Measurements from ENCODE around the gene MYO5A. TPM values are rescaled to one million over a fixed set of nuclear protein-coding genes. Genes with fewer than 3 reads are reported as not detected.
A peak's percentile ranks its signal among the peaks of the same experiment; 100 is the strongest.
"Not testable (repeated sequence)": the region's sequence is repeated elsewhere in the genome, so short reads cannot be mapped to it uniquely, and the experiment has no call there.

Gene MYO5A
- total RNA-seq, 1 donor from 2014 or later = 9.4 TPM

- no peak overlapping the region for H3K4me3 ChIP-seq (ENCODE audit: low read length in 3 of 3)
- H3K36me3 ChIP-seq (ENCODE audit: control insufficient read depth in 3 of 3, insufficient read depth in 3 of 3, low read length in 3 of 3) = no peaks in the 10 kb centered on the region
- H3K9me3 ChIP-seq (ENCODE audit: control insufficient read depth in 3 of 3, low read length in 3 of 3) = no peaks in the 10 kb centered on the region
- H3K27me3 ChIP-seq (ENCODE audit: control insufficient read depth in 3 of 3, insufficient read depth in 3 of 3, low read length in 3 of 3) = no peaks in the 10 kb centered on the region
- no peak overlapping the region for H3K27ac ChIP-seq (ENCODE audit: low read depth, low read length)
- no peak overlapping the region for H3K9ac ChIP-seq (ENCODE audit: low read depth in 1 of 3, low read length in 3 of 3)
- H3K4me1 ChIP-seq (ENCODE audit: control insufficient read depth in 3 of 3, insufficient read depth in 3 of 3, low read length in 3 of 3) = peaks cover 0 to 4% (median 0%) of the 10 kb centered on the region in 3 donors
Measured at GRCh38 chr15:52495125-52495524, 33.6 kb downstream of the MYO5A start.

DNA sequence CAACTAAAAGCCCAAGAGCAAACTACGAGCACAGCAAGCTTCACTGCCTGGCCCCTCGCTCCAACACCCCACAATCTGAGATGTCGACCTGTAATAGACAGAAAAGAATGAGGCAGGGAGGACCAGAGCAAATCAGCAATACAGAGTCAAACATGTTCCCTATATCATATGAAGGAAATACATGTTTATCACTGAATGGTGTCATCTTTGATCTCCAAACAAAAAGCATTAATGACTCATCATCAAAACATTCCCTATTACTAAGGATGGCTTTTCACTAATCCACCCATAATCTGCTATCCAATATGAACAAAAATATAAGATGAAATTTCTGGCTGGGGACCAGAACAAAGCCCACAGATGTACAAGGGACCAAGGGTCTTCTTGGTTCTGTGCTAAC, 34.7 kb downstream of the MYO5A start:
- Histone ChIP-seq H3K36me3 (ENCODE audit: control insufficient read depth in 3 of 3, insufficient read depth in 3 of 3, low read length in 3 of 3) (no peaks in the 10 kb centered on the region), H3K4me1 (ENCODE audit: control insufficient read depth in 3 of 3, insufficient read depth in 3 of 3, low read length in 3 of 3) (peaks cover 0 to 4% (median 0%) of the 10 kb centered on the region in 3 donors), H3K9ac (ENCODE audit: low read depth in 1 of 3, low read length in 3 of 3) (no peak overlapping the region), H3K4me3 (ENCODE audit: low read length in 3 of 3) (no peak overlapping the region), H3K9me3 (ENCODE audit: control insufficient read depth in 3 of 3, low read length in 3 of 3) (no peaks in the 10 kb centered on the region), H3K27ac (ENCODE audit: low read depth, low read length) (no peak overlapping the region), H3K27me3 (ENCODE audit: control insufficient read depth in 3 of 3, insufficient read depth in 3 of 3, low read length in 3 of 3) (no peaks in the 10 kb centered on the region)

GRCh38 chr15:52492132-52492531, 36.5 kb downstream of the MYO5A start:
- H3K9ac ChIP-seq (ENCODE audit: low read depth in 1 of 3, low read length in 3 of 3) = no peak overlapping the region
- H3K4me3 ChIP-seq (ENCODE audit: low read length in 3 of 3) = no peak overlapping the region
- no peaks in the 10 kb centered on the region for H3K27me3 ChIP-seq (ENCODE audit: control insufficient read depth in 3 of 3, insufficient read depth in 3 of 3, low read length in 3 of 3)
- H3K4me1 ChIP-seq (ENCODE audit: control insufficient read depth in 3 of 3, insufficient read depth in 3 of 3, low read length in 3 of 3) = peaks cover 0 to 4% (median 4%) of the 10 kb centered on the region in 3 donors
- H3K36me3 ChIP-seq (ENCODE audit: control insufficient read depth in 3 of 3, insufficient read depth in 3 of 3, low read length in 3 of 3) = no peaks in the 10 kb centered on the region
- H3K9me3 ChIP-seq (ENCODE audit: control insufficient read depth in 3 of 3, low read length in 3 of 3) = no peaks in the 10 kb centered on the region
- no peak overlapping the region for H3K27ac ChIP-seq (ENCODE audit: low read depth, low read length)

DNA sequence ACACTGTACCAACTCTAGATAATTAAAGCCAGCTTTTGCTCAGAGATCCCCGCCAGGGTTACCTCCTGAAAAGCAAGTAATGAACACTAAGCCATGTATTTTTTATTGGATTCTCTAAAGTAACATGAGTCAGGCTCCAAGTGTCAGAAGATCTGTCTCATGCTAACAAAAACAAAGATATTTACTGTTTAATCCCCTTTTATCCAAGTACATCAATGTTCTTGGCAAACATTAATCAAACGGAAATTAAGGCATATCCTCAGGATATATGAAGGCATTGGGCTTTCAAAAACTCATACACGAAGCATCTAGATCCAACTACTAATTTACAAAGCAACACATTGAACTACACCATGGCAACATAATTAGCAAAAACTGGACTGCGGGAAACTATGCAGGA, 37.2 kb downstream of the MYO5A start:
- Histone ChIP-seq H3K9me3 (ENCODE audit: control insufficient read depth in 3 of 3, low read length in 3 of 3) (no peaks in the 10 kb centered on the region), H3K4me3 (ENCODE audit: low read length in 3 of 3) (no peak overlapping the region), H3K36me3 (ENCODE audit: control insufficient read depth in 3 of 3, insufficient read depth in 3 of 3, low read length in 3 of 3) (no peaks in the 10 kb centered on the region), H3K4me1 (ENCODE audit: control insufficient read depth in 3 of 3, insufficient read depth in 3 of 3, low read length in 3 of 3) (peaks cover 0 to 4% (median 4%) of the 10 kb centered on the region in 3 donors), H3K9ac (ENCODE audit: low read depth in 1 of 3, low read length in 3 of 3) (no peak overlapping the region), H3K27me3 (ENCODE audit: control insufficient read depth in 3 of 3, insufficient read depth in 3 of 3, low read length in 3 of 3) (no peaks in the 10 kb centered on the region), H3K27ac (ENCODE audit: low read depth, low read length) (no peak overlapping the region)

DNA sequence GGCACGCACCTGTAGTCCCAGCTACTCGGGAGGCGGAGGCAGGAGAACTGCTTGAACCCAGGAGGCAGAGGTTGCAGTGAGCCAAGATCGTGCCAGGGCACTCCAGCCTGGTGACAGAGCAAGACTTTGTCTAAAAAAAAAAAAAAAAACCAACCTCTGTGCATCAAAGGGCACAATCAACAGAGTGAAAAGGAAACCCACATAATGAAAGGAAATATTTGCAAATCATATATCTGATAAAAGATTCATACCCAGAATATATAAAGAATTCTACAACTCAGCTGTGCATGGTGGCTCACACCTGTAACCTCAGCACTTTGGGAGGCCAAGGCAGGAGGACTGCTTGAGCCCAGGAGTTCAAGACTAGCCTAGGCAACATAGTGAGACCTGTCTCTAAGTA, 39.2 kb downstream of the MYO5A start:
- H3K27ac ChIP-seq (ENCODE audit: low read depth, low read length); H3K9me3 ChIP-seq (ENCODE audit: control insufficient read depth in 3 of 3, low read length in 3 of 3); H3K36me3 ChIP-seq (ENCODE audit: control insufficient read depth in 3 of 3, insufficient read depth in 3 of 3, low read length in 3 of 3); H3K4me3 ChIP-seq (ENCODE audit: low read length in 3 of 3); H3K4me1 ChIP-seq (ENCODE audit: control insufficient read depth in 3 of 3, insufficient read depth in 3 of 3, low read length in 3 of 3); H3K27me3 ChIP-seq (ENCODE audit: control insufficient read depth in 3 of 3, insufficient read depth in 3 of 3, low read length in 3 of 3); H3K9ac ChIP-seq (ENCODE audit: low read depth in 1 of 3, low read length in 3 of 3): not testable (repeated sequence)

GRCh38 chr15:52488830-52489229, 39.9 kb downstream of the MYO5A start:
- Histone ChIP-seq H3K36me3 (ENCODE audit: control insufficient read depth in 3 of 3, insufficient read depth in 3 of 3, low read length in 3 of 3) (no peaks in the 10 kb centered on the region), H3K4me1 (ENCODE audit: control insufficient read depth in 3 of 3, insufficient read depth in 3 of 3, low read length in 3 of 3) (peaks cover 2 to 8% (median 5%) of the 10 kb centered on the region in 3 donors), H3K4me3 (ENCODE audit: low read length in 3 of 3) (no peak overlapping the region), H3K9me3 (ENCODE audit: control insufficient read depth in 3 of 3, low read length in 3 of 3) (no peaks in the 10 kb centered on the region), H3K9ac (ENCODE audit: low read depth in 1 of 3, low read length in 3 of 3) (no peak overlapping the region), H3K27ac (ENCODE audit: low read depth, low read length) (no peak overlapping the region), H3K27me3 (ENCODE audit: control insufficient read depth in 3 of 3, insufficient read depth in 3 of 3, low read length in 3 of 3) (no peaks in the 10 kb centered on the region)

GRCh38 chr15:52486003-52486996, 42.4 kb downstream of the MYO5A start:
- no peak overlapping the region for H3K9ac ChIP-seq (ENCODE audit: low read depth in 1 of 3, low read length in 3 of 3)
- H3K9me3 ChIP-seq (ENCODE audit: control insufficient read depth in 3 of 3, low read length in 3 of 3) = no peaks in the 10 kb centered on the region
- H3K36me3 ChIP-seq (ENCODE audit: control insufficient read depth in 3 of 3, insufficient read depth in 3 of 3, low read length in 3 of 3) = no peaks in the 10 kb centered on the region
- no peaks in the 10 kb centered on the region for H3K27me3 ChIP-seq (ENCODE audit: control insufficient read depth in 3 of 3, insufficient read depth in 3 of 3, low read length in 3 of 3)
- no peak overlapping the region for H3K27ac ChIP-seq (ENCODE audit: low read depth, low read length)
- no peak overlapping the region for H3K4me3 ChIP-seq (ENCODE audit: low read length in 3 of 3)
- H3K4me1 ChIP-seq (ENCODE audit: control insufficient read depth in 3 of 3, insufficient read depth in 3 of 3, low read length in 3 of 3) = peaks cover 10 to 21% (median 15%) of the 10 kb centered on the region in 3 donors

DNA sequence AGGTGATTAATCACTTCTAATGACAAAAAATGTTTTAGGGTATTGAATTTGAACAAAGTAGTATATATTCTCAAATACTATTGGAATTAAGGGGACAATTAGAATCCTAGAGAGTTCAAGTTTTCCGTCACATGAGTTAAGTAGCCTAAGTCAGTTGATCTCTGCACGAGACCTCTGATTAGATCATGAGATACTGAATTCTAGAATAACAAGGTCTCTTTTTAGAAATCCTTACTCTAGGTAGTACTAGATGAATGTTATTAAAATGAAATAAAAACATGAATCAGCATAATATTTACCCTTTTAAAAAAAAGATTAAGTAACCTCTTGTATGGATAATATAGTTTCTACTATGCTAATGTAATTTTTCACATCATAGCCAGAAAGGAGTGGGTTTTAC, 43.4 kb downstream of the MYO5A start:
- peak overlapping the region in 1 of 3 donors; percentile 2 for H3K9ac ChIP-seq (ENCODE audit: low read depth in 1 of 3, low read length in 3 of 3)
- no peak overlapping the region for H3K4me3 ChIP-seq (ENCODE audit: low read length in 3 of 3)
- no peak overlapping the region for H3K27ac ChIP-seq (ENCODE audit: low read depth, low read length)
- no peaks in the 10 kb centered on the region for H3K36me3 ChIP-seq (ENCODE audit: control insufficient read depth in 3 of 3, insufficient read depth in 3 of 3, low read length in 3 of 3)
- H3K9me3 ChIP-seq (ENCODE audit: control insufficient read depth in 3 of 3, low read length in 3 of 3) = no peaks in the 10 kb centered on the region
- no peaks in the 10 kb centered on the region for H3K27me3 ChIP-seq (ENCODE audit: control insufficient read depth in 3 of 3, insufficient read depth in 3 of 3, low read length in 3 of 3)
- peaks cover 15 to 31% (median 24%) of the 10 kb centered on the region in 3 donors for H3K4me1 ChIP-seq (ENCODE audit: control insufficient read depth in 3 of 3, insufficient read depth in 3 of 3, low read length in 3 of 3)

DNA sequence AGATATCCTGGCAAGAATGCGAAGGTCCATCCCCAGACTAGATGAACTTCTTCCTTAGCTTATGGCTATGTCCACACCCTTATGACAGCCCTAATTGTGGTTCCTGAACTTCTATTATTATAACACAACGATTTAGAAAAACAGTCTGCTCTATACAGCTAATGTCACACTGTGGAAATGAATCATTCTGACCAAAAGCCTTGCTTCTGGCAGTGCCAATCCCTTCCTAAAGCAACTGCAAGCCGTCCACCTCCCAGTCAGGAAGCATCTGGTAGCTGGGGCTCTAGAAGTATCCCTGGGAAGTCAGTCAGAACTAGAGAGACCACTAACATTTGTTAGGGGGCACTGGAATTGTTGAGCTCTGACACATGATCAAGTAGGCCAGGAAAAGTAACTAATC, 45.0 kb downstream of the MYO5A start:
- no peak overlapping the region for H3K4me3 ChIP-seq (ENCODE audit: low read length in 3 of 3)
- H3K9ac ChIP-seq (ENCODE audit: low read depth in 1 of 3, low read length in 3 of 3) = no peak overlapping the region
- H3K9me3 ChIP-seq (ENCODE audit: control insufficient read depth in 3 of 3, low read length in 3 of 3) = no peaks in the 10 kb centered on the region
- H3K4me1 ChIP-seq (ENCODE audit: control insufficient read depth in 3 of 3, insufficient read depth in 3 of 3, low read length in 3 of 3) = peaks cover 15 to 31% (median 25%) of the 10 kb centered on the region in 3 donors
- no peaks in the 10 kb centered on the region for H3K27me3 ChIP-seq (ENCODE audit: control insufficient read depth in 3 of 3, insufficient read depth in 3 of 3, low read length in 3 of 3)
- peak overlapping the region; percentile 15 for H3K27ac ChIP-seq (ENCODE audit: low read depth, low read length)
- no peaks in the 10 kb centered on the region for H3K36me3 ChIP-seq (ENCODE audit: control insufficient read depth in 3 of 3, insufficient read depth in 3 of 3, low read length in 3 of 3)

DNA sequence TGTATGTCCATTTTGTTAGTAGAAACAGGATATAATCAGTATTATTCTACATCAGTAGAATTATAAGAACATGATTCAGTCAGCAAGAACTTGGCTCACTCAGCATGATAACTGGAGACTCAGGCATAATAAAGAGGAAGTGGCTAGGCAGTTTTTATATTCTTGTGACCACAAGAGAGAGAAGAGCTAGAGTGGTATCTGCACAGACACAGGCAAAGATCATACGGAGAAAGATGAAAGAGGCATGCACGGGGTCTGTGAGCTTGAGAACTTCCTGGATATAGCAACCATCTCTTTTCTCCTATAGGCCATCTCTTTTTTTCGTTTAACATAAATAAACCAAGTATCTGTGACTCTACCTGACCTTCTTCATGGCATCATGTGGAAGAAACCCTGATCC, 46.8 kb downstream of the MYO5A start:
- H3K4me1 ChIP-seq (ENCODE audit: control insufficient read depth in 3 of 3, insufficient read depth in 3 of 3, low read length in 3 of 3) = peaks cover 15 to 31% (median 21%) of the 10 kb centered on the region in 3 donors
- H3K4me3 ChIP-seq (ENCODE audit: low read length in 3 of 3) = no peak overlapping the region
- no peaks in the 10 kb centered on the region for H3K36me3 ChIP-seq (ENCODE audit: control insufficient read depth in 3 of 3, insufficient read depth in 3 of 3, low read length in 3 of 3)
- H3K9me3 ChIP-seq (ENCODE audit: control insufficient read depth in 3 of 3, low read length in 3 of 3) = no peaks in the 10 kb centered on the region
- no peaks in the 10 kb centered on the region for H3K27me3 ChIP-seq (ENCODE audit: control insufficient read depth in 3 of 3, insufficient read depth in 3 of 3, low read length in 3 of 3)
- peak overlapping the region in 1 of 3 donors; percentile 28 for H3K9ac ChIP-seq (ENCODE audit: low read depth in 1 of 3, low read length in 3 of 3)
- H3K27ac ChIP-seq (ENCODE audit: low read depth, low read length) = peak overlapping the region; percentile 56

Data from skeletal muscle tissue (tissue), 4 donors.